GM18951 (cell line): ENCODE results near the gene HASPIN.
"Not testable (repeated sequence)": the region's sequence is repeated elsewhere in the genome, so short reads cannot be mapped to it uniquely, and the experiment has no call there.

ENCODE experiments used
- POLR2A ChIP-seq: IDR thresholded peaks from 4 replicates; pipeline ENCODE4 v1.6.1; 2011; ENCODE audit warnings: mild to moderate bottlenecking; ENCODE audit not compliant: insufficient read length, insufficient read depth; ENCODE audit errors: extremely low read depth
- in situ Hi-C: fragments of 300-500 bp; cut with MboI; formaldehyde crosslinking; loops from one replicate; pipeline ENCODE4 v1.12.0; 2022; ENCODE audit warnings: low sequenced_read_pairs, mixed read lengths, inconsistent platforms; ENCODE audit not compliant: unreplicated experiment

Gene HASPIN

DNA sequence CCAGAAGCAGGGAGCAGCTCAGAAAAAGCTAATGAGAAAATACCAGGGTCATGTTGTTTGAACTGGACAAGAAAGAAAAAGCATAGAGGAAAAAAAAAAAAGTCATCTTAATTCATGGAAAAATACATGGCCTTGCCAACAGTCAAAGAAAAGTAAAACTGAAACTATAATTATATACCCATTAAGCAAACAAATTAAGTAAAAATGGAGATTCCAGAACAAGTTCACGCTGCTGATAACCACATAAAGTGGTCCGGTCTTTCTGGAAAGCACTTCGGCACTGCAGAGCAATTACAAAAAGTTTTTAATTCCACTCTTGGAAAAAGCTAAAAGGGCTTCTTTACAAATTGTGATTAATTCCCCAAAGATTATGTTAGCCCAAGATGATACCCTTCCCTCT, 15.3 kb upstream of the HASPIN start:
- in situ Hi-C loops, result no loop called here
- TF ChIP-seq POLR2A, result no peak

DNA sequence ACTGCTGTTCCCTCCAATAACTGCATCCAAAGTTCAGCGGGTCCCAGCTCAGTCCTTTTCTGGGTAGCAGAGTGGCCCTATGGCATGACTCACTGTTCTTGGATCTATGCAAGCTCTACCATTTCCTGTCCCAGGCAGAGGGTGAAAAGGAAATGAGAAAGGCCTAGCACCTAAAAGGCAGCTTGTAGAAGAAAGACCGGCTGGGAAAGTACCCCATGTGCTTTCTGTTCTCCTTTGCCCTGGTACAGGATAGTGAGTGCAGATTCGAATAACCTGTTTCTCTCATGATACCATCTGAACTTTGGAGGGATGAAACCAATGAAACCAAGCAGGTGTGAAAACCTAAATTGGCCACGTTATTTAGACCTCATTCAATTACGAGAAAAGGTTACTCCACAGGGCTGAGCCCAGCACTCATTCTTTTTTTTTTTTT, 12.7 kb upstream of the HASPIN start:
- TF ChIP-seq POLR2A, result no peak
- in situ Hi-C loops, result no loop called here

- in situ Hi-C loops, result no loop called here
- TF ChIP-seq POLR2A, result no peak
Observed at GRCh38 chr17:3712811-3713463, 10.8 kb upstream of the HASPIN start.

GRCh38 chr17:3715296-3715695, 8.4 kb upstream of the HASPIN start:
- no peak for TF ChIP-seq POLR2A
- in situ Hi-C loops, result no loop called here

DNA sequence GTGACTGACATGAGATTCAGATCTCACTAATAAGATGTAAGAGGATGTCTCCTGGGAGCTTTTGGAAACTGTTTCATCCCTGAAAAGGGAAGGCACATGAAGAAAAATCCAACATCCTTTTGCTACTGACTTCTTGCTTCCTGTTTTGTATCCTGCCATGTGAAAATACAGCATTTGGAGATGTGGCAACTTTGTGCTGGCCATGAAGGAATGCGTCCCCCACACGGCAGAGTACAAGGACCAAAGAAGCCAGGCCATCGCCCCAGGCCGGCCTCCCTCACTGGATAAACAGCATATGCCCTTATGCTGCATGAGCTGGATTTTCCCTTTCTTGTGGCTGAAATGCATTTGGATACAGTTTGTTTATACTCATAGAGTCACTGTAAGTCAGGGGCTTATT, 5.5 kb upstream of the HASPIN start:
- no peak for TF ChIP-seq POLR2A
- in situ Hi-C loops, result no loop called here

DNA sequence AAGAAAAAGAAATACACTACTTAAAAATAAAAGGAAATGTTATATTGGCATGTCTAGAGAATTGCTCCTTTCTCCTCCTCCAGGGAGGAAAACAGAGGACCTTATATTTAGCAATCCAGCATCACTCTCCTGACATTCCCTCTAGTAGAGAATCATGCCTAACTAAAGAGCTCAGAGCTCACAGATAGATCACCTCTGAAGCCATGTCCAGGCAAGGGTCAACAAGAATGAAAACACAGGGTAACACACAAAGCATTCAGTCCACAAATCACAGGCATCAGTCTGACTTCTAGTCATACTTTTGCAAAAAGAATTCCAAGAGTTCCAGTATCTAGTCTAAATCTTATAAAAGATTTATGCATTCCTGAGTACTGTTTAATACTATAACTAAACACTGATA, 4.4 kb upstream of the HASPIN start:
- in situ Hi-C loops, result no loop called here

DNA sequence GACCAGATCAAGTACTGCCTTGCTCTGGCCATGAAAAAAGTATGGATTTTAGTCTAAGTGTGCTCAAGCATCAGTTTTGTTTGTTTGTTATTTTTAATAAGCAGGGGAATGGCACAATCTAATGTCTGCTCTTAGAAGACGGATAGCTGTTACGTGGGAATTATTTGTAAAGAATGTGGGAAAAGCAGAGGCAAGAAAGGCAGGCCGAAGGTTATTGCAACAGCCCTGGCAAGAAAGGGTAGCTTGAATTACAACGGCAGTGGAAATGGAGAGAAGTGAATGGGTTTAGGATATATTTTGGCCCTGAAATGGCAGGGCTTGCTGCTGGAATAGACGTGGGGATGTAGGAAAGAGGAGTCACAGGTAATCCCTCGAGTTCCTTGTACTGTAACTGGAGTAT, 987 bp upstream of the HASPIN start:
- no peak for TF ChIP-seq POLR2A
- in situ Hi-C loops, result no loop called here

More for the DNA sequence above, 4.4 kb upstream of the HASPIN start:
- TF ChIP-seq POLR2A, result no peak

DNA sequence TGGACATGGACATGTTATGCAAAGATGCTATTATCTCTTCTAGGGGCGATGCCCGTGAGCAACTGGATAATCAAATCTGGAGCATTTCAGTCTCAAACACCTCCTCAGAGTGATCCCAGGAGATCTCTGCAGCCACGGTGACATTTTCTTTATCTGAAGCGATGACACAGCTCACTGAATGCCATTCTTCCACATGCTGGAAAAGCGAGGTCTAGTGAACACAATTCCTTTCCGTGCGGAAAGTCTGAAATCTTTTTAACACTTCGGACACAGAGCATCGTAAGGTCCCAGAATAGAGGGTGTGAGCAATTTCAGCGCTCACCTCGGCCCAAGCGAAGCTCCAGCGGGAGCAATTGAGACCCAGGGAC, 531 bp upstream of the HASPIN start:
- no peak for TF ChIP-seq POLR2A
- in situ Hi-C loops, result no loop called here

- no peak for TF ChIP-seq POLR2A
- in situ Hi-C loops, result no loop called here
Observed at GRCh38 chr17:3724378-3725077, 825 bp downstream of the HASPIN start.

DNA sequence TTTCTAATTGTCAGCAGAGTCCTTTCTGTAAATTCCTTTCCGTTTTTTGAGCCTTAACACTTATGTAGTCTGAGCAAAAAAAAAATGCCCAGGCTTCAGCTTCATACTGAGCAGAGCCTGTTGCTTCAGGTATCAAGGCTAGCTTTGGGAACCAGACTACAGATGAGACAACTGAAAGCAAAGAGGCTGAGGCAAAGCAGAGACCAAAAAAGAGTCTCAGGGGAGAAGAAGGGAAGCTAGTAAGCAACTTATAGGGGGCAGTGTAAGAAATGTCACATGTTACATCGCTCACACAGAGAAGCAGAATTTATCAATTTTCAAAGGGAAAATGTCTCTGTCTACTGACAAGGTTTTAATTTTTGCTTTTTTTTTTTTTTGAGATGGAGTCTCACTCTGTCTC, 3.3 kb downstream of the HASPIN start:
- TF ChIP-seq POLR2A, result no peak
- in situ Hi-C loops, result no loop called here

DNA sequence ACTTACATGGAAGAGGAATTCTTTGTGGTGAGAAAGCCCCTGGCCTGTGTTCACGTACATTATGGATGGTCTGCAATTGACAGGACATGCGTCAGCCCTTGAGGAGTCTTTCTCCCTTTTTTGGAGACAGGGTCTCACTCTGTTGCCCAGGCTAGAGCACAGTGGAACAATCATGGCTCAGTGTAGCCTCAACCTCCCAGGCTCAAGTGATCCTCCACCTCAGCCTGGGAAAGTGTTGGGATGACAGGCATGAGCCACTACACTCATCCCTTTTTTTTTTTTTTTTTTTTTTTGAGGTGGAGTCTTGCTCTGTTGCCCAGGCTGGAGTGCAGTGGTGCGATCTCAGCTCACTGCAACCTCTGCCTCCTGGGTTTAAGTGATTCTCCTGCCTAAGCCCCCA, 4.4 kb downstream of the HASPIN start:
- in situ Hi-C loops, result not testable (repeated sequence)

GRCh38 chr17:3729881-3730280, 6.2 kb downstream of the HASPIN start:
- in situ Hi-C loops, result no loop called here
- no peak for TF ChIP-seq POLR2A

DNA sequence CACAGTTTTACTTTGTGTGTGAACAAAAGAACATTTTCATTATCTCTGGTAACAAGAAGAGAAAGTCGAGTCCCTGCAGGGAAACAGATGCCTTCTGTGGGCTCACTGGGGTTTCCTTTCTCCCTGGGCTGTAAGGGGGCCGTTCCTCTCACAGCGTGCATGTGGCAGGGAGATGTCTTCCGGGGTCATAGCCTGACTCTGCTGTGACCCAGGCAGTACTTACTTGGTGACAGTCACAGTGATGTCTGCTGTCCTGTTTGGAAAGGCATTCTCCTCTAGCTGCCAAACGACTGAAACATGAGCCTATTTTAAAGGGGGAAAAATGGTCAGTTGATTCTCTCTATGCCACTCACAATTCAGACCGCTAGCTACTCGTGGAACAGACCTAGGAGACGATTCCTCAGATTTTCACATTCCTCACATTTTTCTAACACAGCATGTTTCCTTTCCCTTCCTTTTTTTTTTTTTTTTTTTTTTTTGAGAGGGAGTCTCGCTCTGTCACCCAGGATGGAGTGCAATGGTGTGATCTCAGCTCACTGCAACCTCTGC, 7.3 kb downstream of the HASPIN start:
- TF ChIP-seq POLR2A, result no peak
- in situ Hi-C loops, result no loop called here

- in situ Hi-C loops, result no loop called here
- TF ChIP-seq POLR2A, result no peak
Observed at GRCh38 chr17:3732210-3732621, 8.5 kb downstream of the HASPIN start.

DNA sequence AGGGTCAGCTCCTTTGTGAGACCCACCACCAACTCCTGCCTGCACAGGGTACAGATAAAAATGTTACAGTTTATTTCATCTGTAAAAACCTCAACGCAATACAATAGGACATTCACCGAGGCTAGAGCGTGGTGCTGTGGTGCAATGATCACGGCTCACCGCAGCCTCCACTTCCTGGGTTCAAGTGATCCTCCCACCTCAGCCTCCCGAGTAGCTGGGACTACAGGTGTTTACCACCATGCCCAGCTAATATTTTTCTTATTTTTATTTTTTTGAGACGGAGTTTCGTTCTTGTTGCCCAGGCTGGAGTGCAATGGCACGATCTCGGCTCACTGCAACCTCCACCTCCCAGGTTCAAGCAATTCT, 11.2 kb downstream of the HASPIN start:
- in situ Hi-C loops, result loop anchor here (5.0 kb wide), 2 partner anchors 53 to 87 kb away; no protein-coding TSS in a partner anchor
